Liver (tissue), 9 donors: ENCODE measurements around the gene LRCH3. TPM values are rescaled to one million over a fixed set of nuclear protein-coding genes. Genes with fewer than 3 reads are reported as not detected.

ENCODE experiments used
- DNase-seq: peaks from one replicate; pipeline ENCODE4 v3.0.0-alpha.2; 2017; ENCODE audit warnings: low spot score
- H3K27ac ChIP-seq, 2 donors: one replicate each; pipeline ENCODE4 v1.7.0; 2013; ENCODE audit warnings: inconsistent platforms in 2 of 2, low read length in 2 of 2, control low read depth in 1 of 2, low read depth in 1 of 2, mild to moderate bottlenecking in 1 of 2
- H3K27me3 ChIP-seq, 4 donors: one replicate each; pipeline versions ENCODE4 v1.6.1 to v1.7.0; 2013; ENCODE audit warnings: low read length in 3 of 4, inconsistent platforms in 1 of 4, mild to moderate bottlenecking in 1 of 4, moderate library complexity in 1 of 4; ENCODE audit not compliant: control insufficient read depth in 4 of 4, insufficient read depth in 4 of 4
- H3K36me3 ChIP-seq, 4 donors: one replicate each; pipeline versions ENCODE4 v1.6.1 to v1.7.0; 2013; ENCODE audit warnings: low read length in 3 of 4, mild to moderate bottlenecking in 3 of 4, low read depth in 1 of 4, moderate library complexity in 1 of 4; ENCODE audit not compliant: control insufficient read depth in 4 of 4, insufficient read depth in 3 of 4
- H3K4me1 ChIP-seq, 4 donors: one replicate each; pipeline versions ENCODE4 v1.6.1 to v1.7.0; 2013; ENCODE audit warnings: low read length in 3 of 4, mild to moderate bottlenecking in 3 of 4, moderate library complexity in 1 of 4; ENCODE audit not compliant: control insufficient read depth in 4 of 4, insufficient read depth in 4 of 4
- H3K4me3 ChIP-seq, 3 donors: one replicate each; pipeline versions ENCODE4 v1.6.1 to v1.7.0; 2013; ENCODE audit warnings: low read length in 3 of 3, control low read depth in 1 of 3, low read depth in 1 of 3, mild to moderate bottlenecking in 1 of 3
- H3K9ac ChIP-seq, 2 donors: one replicate each; pipeline ENCODE4 v1.7.0; 2013; ENCODE audit warnings: low read length in 2 of 2, mild to moderate bottlenecking in 2 of 2, moderate library complexity in 2 of 2, control low read depth in 1 of 2, low read depth in 1 of 2
- H3K9me3 ChIP-seq, 4 donors: one replicate each; pipeline versions ENCODE4 v1.6.1 to v1.7.0; 2013; ENCODE audit warnings: low read length in 3 of 4; ENCODE audit not compliant: control insufficient read depth in 4 of 4
- CTCF ChIP-seq: fragments of 150-350 bp; IDR thresholded peaks from 2 replicates; pipeline ENCODE4 v1.5.1; 2017; ENCODE audit warnings: improper control_type of control experiment, low read depth, low read length; ENCODE audit not compliant: missing input control
- EGR1 ChIP-seq, 2 donors: IDR thresholded peaks; 2 replicates each; pipeline ENCODE4 v1.6.1; 2016 to 2018; ENCODE audit warnings: antibody characterized with exemption in 2 of 2, low read depth in 2 of 2
- FOXA1 ChIP-seq: IDR thresholded peaks from 2 replicates; pipeline ENCODE4 v1.6.1; 2016; ENCODE audit warnings: antibody characterized with exemption
- FOXA2 ChIP-seq: IDR thresholded peaks from 2 replicates; pipeline ENCODE4 v1.6.1; 2016; ENCODE audit warnings: antibody characterized with exemption
- GABPA ChIP-seq, 2 donors: IDR thresholded peaks in 1 of 2; conservative IDR thresholded peaks in 1 of 2; 2 replicates each; pipeline ENCODE4 v1.6.1; 2016; ENCODE audit warnings: antibody characterized with exemption in 2 of 2, mild to moderate bottlenecking in 1 of 2, moderate library complexity in 1 of 2
- HNF4A ChIP-seq, 2 donors: conservative IDR thresholded peaks; 2 replicates each; pipeline ENCODE4 v1.6.1; 2016; ENCODE audit warnings: antibody characterized with exemption in 2 of 2, mild to moderate bottlenecking in 2 of 2
- HNF4G ChIP-seq: IDR thresholded peaks from 2 replicates; pipeline ENCODE4 v1.6.1; 2016; ENCODE audit warnings: antibody characterized with exemption
- JUND ChIP-seq, 2 donors: IDR thresholded peaks; 2 replicates each; pipeline ENCODE4 v1.6.1; 2016; ENCODE audit warnings: antibody characterized with exemption in 2 of 2
- MAX ChIP-seq: IDR thresholded peaks from 2 replicates; pipeline ENCODE4 v1.6.1; 2016; ENCODE audit warnings: antibody characterized with exemption
- NR2F2 ChIP-seq: IDR thresholded peaks from 2 replicates; pipeline ENCODE4 v1.6.1; 2016; ENCODE audit warnings: antibody characterized with exemption
- RAD21 ChIP-seq, 2 donors: IDR thresholded peaks; 2 replicates each; pipeline ENCODE4 v1.6.1; 2016; ENCODE audit warnings: antibody characterized with exemption in 2 of 2, mild to moderate bottlenecking in 2 of 2
- RXRA ChIP-seq, 2 donors: IDR thresholded peaks; 2 replicates each; pipeline ENCODE4 v1.6.1; 2017 to 2018; ENCODE audit warnings: antibody characterized with exemption in 2 of 2, mild to moderate bottlenecking in 1 of 2
- SP1 ChIP-seq: IDR thresholded peaks from 2 replicates; pipeline ENCODE4 v1.6.1; 2018; ENCODE audit warnings: antibody characterized with exemption, mild to moderate bottlenecking
- TAF1 ChIP-seq: conservative IDR thresholded peaks from 2 replicates; pipeline ENCODE4 v1.6.1; 2016; ENCODE audit warnings: antibody characterized with exemption, mild to moderate bottlenecking
- YY1 ChIP-seq: IDR thresholded peaks from 2 replicates; pipeline ENCODE4 v1.6.1; 2016; ENCODE audit warnings: antibody characterized with exemption, mild to moderate bottlenecking
- WGBS: extraction: QIAGEN DNeasy Blood & Tissue Kit; methylation state at CpG from one replicate; pipeline ENCODE4 v1.1.7; 2013; 5-methylcytosine and 5-hydroxymethylcytosine counted together
- polyA plus RNA-seq, 2 donors: library from polyadenylated mRNA; stranded (reverse) in 1 of 2; unstranded in 1 of 2; fragments of 200-250 nt in 1 of 2; fragments of >200 nt in 1 of 2; fragmentation: Nextera tagmentation in 1 of 2; extraction: Ambion mirVana in 1 of 2; gene quantifications; one replicate each; pipeline versions ENCODE4 v1.2.1 to v1.2.3, GENCODE V29; 2013 to 2015
- total RNA-seq, 2 donors: library from RNA; depleted of rRNA; stranded (reverse); fragments of >200 nt; gene quantifications; one replicate each; pipeline ENCODE4 v1.2.3, GENCODE V29; 2014
- TF ChIP-seq, protein P1 (sequence below): IDR thresholded peaks from 2 replicates; pipeline ENCODE4 v1.6.1; 2016; ENCODE audit warnings: antibody characterized with exemption
- TF ChIP-seq, protein P2 (sequence below): IDR thresholded peaks from 2 replicates; pipeline ENCODE4 v1.6.1; 2016; ENCODE audit warnings: antibody characterized with exemption, mild to moderate bottlenecking
- TF ChIP-seq, protein P3 (sequence below): IDR thresholded peaks from 2 replicates; pipeline ENCODE4 v1.6.1; 2016; ENCODE audit warnings: antibody characterized with exemption
- donor health status: healthy.
- donor health status: healthy.
- donor health status: healthy.
- donor health status: healthy.
- donor health status: healthy.

LRCH3 gene
- total and polyA plus RNA-seq, 4 donors, result 6.2 to 67.2 (median 19.7) TPM

GRCh38 chr3:197878427-197878826 lies 87.4 kb downstream of the LRCH3 start (continued):
- TF ChIP-seq FOXA2 (no peak), HNF4A (conservative IDR thresholded peaks at IDR 0.05) (no peak)

GRCh38 chr3:197880491-197881269 lies 89.6 kb downstream of the LRCH3 start:
- DNase-seq, result no peak
- Histone ChIP-seq H3K9ac (no peak overlapping the region), H3K27ac (no peak overlapping the region), H3K36me3 (peaks cover 3 to 32% (median 17%) of the 10 kb centered on the region in 4 donors), H3K27me3 (no peaks in the 10 kb centered on the region), H3K4me1 (no peaks in the 10 kb centered on the region), H3K4me3 (no peak overlapping the region), H3K9me3 (no peaks in the 10 kb centered on the region)
- TF ChIP-seq HNF4A (conservative IDR thresholded peaks at IDR 0.05), result no peak
- TF ChIP-seq NR2F2, result no peak
- TF ChIP-seq RAD21 (IDR thresholded peaks at IDR 0.05), result no peak
- no peak for TF ChIP-seq FOXA2
- no peak for TF ChIP-seq FOXA1
- TF ChIP-seq EGR1 (IDR thresholded peaks at IDR 0.05; ENCODE audit: low read depth in 2 of 2), result no peak
- TF ChIP-seq, protein P1, sequence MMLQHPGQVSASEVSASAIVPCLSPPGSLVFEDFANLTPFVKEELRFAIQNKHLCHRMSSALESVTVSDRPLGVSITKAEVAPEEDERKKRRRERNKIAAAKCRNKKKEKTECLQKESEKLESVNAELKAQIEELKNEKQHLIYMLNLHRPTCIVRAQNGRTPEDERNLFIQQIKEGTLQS, result no peak
- TF ChIP-seq JUND (IDR thresholded peaks at IDR 0.05), result no peak
- TF ChIP-seq YY1, result no peak
- TF ChIP-seq RXRA (IDR thresholded peaks at IDR 0.05), result no peak
- TF ChIP-seq GABPA (IDR thresholded peaks at IDR 0.05 in 1 of 2, conservative IDR thresholded peaks at IDR 0.05 in 1 of 2), result no peak
- WGBS, result 90% methylated on average over 17 of the region's 17 CpGs

GRCh38 chr3:197881270-197881969 lies 90.4 kb downstream of the LRCH3 start:
- DNase-seq, result no peak
- no peak overlapping the region for H3K9ac ChIP-seq
- H3K9me3 ChIP-seq, result no peaks in the 10 kb centered on the region
- no peaks in the 10 kb centered on the region for H3K27me3 ChIP-seq
- peaks cover 3 to 28% (median 16%) of the 10 kb centered on the region in 4 donors for H3K36me3 ChIP-seq
- 83% methylated on average over 8 of the region's 8 CpGs for WGBS
- no peak for TF ChIP-seq CTCF
- no peak for TF ChIP-seq GABPA (IDR thresholded peaks at IDR 0.05 in 1 of 2, conservative IDR thresholded peaks at IDR 0.05 in 1 of 2)
- no peak for TF ChIP-seq JUND (IDR thresholded peaks at IDR 0.05)
- no peak for TF ChIP-seq SP1
- TF ChIP-seq EGR1 (IDR thresholded peaks at IDR 0.05; ENCODE audit: low read depth in 2 of 2), result no peak
- TF ChIP-seq, protein P2, sequence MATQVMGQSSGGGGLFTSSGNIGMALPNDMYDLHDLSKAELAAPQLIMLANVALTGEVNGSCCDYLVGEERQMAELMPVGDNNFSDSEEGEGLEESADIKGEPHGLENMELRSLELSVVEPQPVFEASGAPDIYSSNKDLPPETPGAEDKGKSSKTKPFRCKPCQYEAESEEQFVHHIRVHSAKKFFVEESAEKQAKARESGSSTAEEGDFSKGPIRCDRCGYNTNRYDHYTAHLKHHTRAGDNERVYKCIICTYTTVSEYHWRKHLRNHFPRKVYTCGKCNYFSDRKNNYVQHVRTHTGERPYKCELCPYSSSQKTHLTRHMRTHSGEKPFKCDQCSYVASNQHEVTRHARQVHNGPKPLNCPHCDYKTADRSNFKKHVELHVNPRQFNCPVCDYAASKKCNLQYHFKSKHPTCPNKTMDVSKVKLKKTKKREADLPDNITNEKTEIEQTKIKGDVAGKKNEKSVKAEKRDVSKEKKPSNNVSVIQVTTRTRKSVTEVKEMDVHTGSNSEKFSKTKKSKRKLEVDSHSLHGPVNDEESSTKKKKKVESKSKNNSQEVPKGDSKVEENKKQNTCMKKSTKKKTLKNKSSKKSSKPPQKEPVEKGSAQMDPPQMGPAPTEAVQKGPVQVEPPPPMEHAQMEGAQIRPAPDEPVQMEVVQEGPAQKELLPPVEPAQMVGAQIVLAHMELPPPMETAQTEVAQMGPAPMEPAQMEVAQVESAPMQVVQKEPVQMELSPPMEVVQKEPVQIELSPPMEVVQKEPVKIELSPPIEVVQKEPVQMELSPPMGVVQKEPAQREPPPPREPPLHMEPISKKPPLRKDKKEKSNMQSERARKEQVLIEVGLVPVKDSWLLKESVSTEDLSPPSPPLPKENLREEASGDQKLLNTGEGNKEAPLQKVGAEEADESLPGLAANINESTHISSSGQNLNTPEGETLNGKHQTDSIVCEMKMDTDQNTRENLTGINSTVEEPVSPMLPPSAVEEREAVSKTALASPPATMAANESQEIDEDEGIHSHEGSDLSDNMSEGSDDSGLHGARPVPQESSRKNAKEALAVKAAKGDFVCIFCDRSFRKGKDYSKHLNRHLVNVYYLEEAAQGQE, result no peak
- TF ChIP-seq MAX, result no peak
- no peak for TF ChIP-seq RXRA (IDR thresholded peaks at IDR 0.05)
- no peak for TF ChIP-seq HNF4A (conservative IDR thresholded peaks at IDR 0.05)
- no peak for TF ChIP-seq RAD21 (IDR thresholded peaks at IDR 0.05)
- no peak for TF ChIP-seq YY1
- TF ChIP-seq FOXA1, result no peak
- TF ChIP-seq, protein P1, result no peak
- TF ChIP-seq HNF4G, result no peak
- TF ChIP-seq, protein P3, sequence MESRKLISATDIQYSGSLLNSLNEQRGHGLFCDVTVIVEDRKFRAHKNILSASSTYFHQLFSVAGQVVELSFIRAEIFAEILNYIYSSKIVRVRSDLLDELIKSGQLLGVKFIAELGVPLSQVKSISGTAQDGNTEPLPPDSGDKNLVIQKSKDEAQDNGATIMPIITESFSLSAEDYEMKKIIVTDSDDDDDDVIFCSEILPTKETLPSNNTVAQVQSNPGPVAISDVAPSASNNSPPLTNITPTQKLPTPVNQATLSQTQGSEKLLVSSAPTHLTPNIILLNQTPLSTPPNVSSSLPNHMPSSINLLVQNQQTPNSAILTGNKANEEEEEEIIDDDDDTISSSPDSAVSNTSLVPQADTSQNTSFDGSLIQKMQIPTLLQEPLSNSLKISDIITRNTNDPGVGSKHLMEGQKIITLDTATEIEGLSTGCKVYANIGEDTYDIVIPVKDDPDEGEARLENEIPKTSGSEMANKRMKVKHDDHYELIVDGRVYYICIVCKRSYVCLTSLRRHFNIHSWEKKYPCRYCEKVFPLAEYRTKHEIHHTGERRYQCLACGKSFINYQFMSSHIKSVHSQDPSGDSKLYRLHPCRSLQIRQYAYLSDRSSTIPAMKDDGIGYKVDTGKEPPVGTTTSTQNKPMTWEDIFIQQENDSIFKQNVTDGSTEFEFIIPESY, result no peak
- no peak for TF ChIP-seq NR2F2
- no peak for TF ChIP-seq TAF1
- TF ChIP-seq FOXA2, result no peak
- H3K4me1 ChIP-seq, result no peaks in the 10 kb centered on the region
- H3K4me3 ChIP-seq, result no peak overlapping the region
- H3K27ac ChIP-seq, result no peak overlapping the region
